GM12878 (cell line): Measurements from ENCODE around the gene ASB8. TPM values are rescaled to one million over a fixed set of nuclear protein-coding genes. Genes with fewer than 3 reads are reported as not detected.

Experiments used
- CEBPB ChIP-seq, 2 experiments: fragments of 150-350 bp in 1 of 2; IDR thresholded peaks; 2 replicates each; pipeline ENCODE4 v1.6.1; 2012 to 2014; ENCODE audit warnings: low read depth in 2 of 2, low read length in 2 of 2, borderline replicate concordance in 1 of 2, inconsistent platforms in 1 of 2
- HDAC2 ChIP-seq: fragments of 200-600 bp; sonication (generic); IDR thresholded peaks from 2 replicates; pipeline ENCODE4 v1.6.1; 2017
- HDAC6 ChIP-seq: fragments of 200-600 bp; sonication (generic); IDR thresholded peaks from one replicate; pipeline ENCODE4 v1.8.0; 2017; ENCODE audit warnings: antibody characterized with exemption; ENCODE audit not compliant: unreplicated experiment
- SP1 ChIP-seq: IDR thresholded peaks from one replicate; pipeline ENCODE4 v1.6.1; 2011; ENCODE audit warnings: low read depth, low read length
- polyA plus RNA-seq, 11 experiments: library from polyadenylated mRNA; depleted of rRNA in 4 of 11; unstranded in 6 of 11; stranded (reverse) in 5 of 11; fragments of >200 nt; fragmentation: Nextera tagmentation in 4 of 11; fragmentation: Illumina TruSeq in 1 of 11; extraction: Ambion mirVana in 4 of 11; extraction: Trizol in 1 of 11; gene quantifications; 1 replicate in 1 of 11; 2 replicates in 10 of 11; pipeline versions ENCODE4 v1.2.1 to v1.2.3, GENCODE V29; 2011 to 2016; ENCODE audit warnings: inconsistent platforms in 2 of 11, missing spikeins in 2 of 11, low read depth in 1 of 11
- total RNA-seq, 4 experiments: library from RNA; depleted of rRNA in 3 of 4; stranded (reverse); fragments of >200 nt in 3 of 4; fragmentation: Illumina TruSeq in 1 of 4; extraction: Trizol in 1 of 4; gene quantifications; 2 replicates each; pipeline versions ENCODE4 v1.2.1 to v1.2.3, GENCODE V29; 2013 to 2021
- TF ChIP-seq, protein P1 (sequence below): fragments of 450-650 bp; conservative IDR thresholded peaks from 2 replicates; pipeline ENCODE4 v1.6.1; 2017; ENCODE audit warnings: mild to moderate bottlenecking, moderate library complexity
- TF ChIP-seq, protein P2 (sequence below): IDR thresholded peaks from 2 replicates; pipeline ENCODE4 v1.6.1; 2012; ENCODE audit warnings: improper control_type of control experiment, low read depth, low read length; ENCODE audit not compliant: insufficient replicate concordance
- TF ChIP-seq, protein P3 (sequence below): IDR thresholded peaks from 2 replicates; pipeline ENCODE4 v1.6.1; 2012; ENCODE audit warnings: low read length, inconsistent platforms

The ASB8 gene
- total and polyA plus RNA-seq, 10 of the 15 experiments (the other 5 are each of a cell fraction or from before 2014, with no cell fraction given), result 23.7 to 48.0 (median 29.1) TPM

DNA sequence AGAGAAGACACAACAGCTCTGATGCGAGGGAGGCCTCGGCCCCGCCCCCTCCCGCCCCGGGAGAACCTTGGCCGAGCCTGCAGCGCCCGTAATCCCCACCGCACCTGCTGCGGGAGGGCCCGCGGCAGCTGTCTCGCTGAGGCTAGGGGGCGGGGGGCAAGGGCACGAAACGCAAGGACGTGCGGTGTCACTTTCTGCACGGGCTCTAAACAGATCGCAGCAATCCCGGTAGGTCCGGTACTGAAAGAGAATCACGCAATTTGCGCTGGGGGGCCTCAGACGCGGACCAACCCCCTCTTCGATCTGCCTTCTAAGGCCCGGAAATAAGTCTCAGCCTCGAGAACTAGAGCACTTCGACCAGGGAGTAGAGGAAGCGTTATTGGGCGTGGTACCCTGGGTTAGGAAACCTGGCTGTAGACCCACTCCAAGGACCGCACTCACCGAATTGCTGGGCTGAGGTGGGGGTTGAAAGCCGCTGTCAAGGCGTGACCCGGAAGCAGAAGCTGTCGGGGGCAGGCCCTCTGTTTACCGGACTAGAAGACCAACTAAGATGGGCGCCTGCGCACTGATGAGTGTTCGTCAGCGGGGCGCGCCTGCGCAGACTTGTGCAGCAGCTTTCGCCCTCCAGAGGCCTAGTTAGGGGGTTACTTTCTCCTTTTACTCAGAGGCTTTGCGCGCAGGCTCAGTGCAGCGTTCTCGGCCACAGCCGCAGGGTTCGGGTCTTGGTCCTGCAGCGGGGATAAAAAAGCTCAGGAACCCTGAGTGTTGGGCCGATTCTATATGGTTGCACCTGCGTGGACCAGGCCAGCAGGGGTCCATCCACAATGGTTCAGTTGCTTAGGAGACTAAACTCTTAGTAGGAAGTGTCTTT is at the start of gene ASB8 (continued):
- TF ChIP-seq, protein P1, sequence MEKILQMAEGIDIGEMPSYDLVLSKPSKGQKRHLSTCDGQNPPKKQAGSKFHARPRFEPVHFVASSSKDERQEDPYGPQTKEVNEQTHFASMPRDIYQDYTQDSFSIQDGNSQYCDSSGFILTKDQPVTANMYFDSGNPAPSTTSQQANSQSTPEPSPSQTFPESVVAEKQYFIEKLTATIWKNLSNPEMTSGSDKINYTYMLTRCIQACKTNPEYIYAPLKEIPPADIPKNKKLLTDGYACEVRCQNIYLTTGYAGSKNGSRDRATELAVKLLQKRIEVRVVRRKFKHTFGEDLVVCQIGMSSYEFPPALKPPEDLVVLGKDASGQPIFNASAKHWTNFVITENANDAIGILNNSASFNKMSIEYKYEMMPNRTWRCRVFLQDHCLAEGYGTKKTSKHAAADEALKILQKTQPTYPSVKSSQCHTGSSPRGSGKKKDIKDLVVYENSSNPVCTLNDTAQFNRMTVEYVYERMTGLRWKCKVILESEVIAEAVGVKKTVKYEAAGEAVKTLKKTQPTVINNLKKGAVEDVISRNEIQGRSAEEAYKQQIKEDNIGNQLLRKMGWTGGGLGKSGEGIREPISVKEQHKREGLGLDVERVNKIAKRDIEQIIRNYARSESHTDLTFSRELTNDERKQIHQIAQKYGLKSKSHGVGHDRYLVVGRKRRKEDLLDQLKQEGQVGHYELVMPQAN, result peak; percentile 72; the same call in 1 of the 2 replicates
- TF ChIP-seq, protein P2, sequence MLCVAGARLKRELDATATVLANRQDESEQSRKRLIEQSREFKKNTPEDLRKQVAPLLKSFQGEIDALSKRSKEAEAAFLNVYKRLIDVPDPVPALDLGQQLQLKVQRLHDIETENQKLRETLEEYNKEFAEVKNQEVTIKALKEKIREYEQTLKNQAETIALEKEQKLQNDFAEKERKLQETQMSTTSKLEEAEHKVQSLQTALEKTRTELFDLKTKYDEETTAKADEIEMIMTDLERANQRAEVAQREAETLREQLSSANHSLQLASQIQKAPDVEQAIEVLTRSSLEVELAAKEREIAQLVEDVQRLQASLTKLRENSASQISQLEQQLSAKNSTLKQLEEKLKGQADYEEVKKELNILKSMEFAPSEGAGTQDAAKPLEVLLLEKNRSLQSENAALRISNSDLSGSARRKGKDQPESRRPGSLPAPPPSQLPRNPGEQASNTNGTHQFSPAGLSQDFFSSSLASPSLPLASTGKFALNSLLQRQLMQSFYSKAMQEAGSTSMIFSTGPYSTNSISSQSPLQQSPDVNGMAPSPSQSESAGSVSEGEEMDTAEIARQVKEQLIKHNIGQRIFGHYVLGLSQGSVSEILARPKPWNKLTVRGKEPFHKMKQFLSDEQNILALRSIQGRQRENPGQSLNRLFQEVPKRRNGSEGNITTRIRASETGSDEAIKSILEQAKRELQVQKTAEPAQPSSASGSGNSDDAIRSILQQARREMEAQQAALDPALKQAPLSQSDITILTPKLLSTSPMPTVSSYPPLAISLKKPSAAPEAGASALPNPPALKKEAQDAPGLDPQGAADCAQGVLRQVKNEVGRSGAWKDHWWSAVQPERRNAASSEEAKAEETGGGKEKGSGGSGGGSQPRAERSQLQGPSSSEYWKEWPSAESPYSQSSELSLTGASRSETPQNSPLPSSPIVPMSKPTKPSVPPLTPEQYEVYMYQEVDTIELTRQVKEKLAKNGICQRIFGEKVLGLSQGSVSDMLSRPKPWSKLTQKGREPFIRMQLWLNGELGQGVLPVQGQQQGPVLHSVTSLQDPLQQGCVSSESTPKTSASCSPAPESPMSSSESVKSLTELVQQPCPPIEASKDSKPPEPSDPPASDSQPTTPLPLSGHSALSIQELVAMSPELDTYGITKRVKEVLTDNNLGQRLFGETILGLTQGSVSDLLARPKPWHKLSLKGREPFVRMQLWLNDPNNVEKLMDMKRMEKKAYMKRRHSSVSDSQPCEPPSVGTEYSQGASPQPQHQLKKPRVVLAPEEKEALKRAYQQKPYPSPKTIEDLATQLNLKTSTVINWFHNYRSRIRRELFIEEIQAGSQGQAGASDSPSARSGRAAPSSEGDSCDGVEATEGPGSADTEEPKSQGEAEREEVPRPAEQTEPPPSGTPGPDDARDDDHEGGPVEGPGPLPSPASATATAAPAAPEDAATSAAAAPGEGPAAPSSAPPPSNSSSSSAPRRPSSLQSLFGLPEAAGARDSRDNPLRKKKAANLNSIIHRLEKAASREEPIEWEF, result no peak
- TF ChIP-seq HDAC6 (no peak), SP1 (peak; percentile 13), HDAC2 (no peak), CEBPB (IDR thresholded peaks at IDR 0.05; ENCODE audit: borderline replicate concordance in 1 of 2, low read depth in 2 of 2, low read length in 2 of 2) (no peak)
- TF ChIP-seq, protein P3, sequence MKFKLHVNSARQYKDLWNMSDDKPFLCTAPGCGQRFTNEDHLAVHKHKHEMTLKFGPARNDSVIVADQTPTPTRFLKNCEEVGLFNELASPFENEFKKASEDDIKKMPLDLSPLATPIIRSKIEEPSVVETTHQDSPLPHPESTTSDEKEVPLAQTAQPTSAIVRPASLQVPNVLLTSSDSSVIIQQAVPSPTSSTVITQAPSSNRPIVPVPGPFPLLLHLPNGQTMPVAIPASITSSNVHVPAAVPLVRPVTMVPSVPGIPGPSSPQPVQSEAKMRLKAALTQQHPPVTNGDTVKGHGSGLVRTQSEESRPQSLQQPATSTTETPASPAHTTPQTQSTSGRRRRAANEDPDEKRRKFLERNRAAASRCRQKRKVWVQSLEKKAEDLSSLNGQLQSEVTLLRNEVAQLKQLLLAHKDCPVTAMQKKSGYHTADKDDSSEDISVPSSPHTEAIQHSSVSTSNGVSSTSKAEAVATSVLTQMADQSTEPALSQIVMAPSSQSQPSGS, result no peak
